Eye (tissue), 1 donor: ENCODE measurements around the gene LMX1A.

Experiments used
- DNase-seq: peaks from one replicate; pipeline ENCODE4 v3.0.0-alpha.2; 2015

LMX1A gene

GRCh38 chr1:165355977-165356811 is at the start of gene LMX1A:
TSS of gene LMX1A (minus strand) at chr1:165356715. CDS start at chr1:165355559, 1,156 bp downstream.
- DNase-seq, result peak; percentile 68

- DNase-seq, result peak; percentile 64
Measured at GRCh38 chr1:165403835-165404482, 47.4 kb upstream of the LMX1A start.

- DNase-seq, result no peak
Measured at GRCh38 chr1:165402517-165403111, 46.1 kb upstream of the LMX1A start.

GRCh38 chr1:165397944-165398343 is 41.4 kb upstream of the LMX1A start:
- no peak for DNase-seq

- no peak for DNase-seq
Measured at GRCh38 chr1:165395901-165396300, 39.4 kb upstream of the LMX1A start.

GRCh38 chr1:165395478-165395877 is 39.0 kb upstream of the LMX1A start:
- no peak for DNase-seq

- DNase-seq, result peak; percentile 93
Measured at GRCh38 chr1:165392634-165393571, 36.4 kb upstream of the LMX1A start.

GRCh38 chr1:165389609-165390008 is 33.1 kb upstream of the LMX1A start:
- no peak for DNase-seq

- no peak for DNase-seq
Measured at GRCh38 chr1:165387961-165388360, 31.4 kb upstream of the LMX1A start.

GRCh38 chr1:165387505-165387904 is 31.0 kb upstream of the LMX1A start:
- DNase-seq, result no peak

GRCh38 chr1:165383599-165384405 is 27.3 kb upstream of the LMX1A start:
- no peak for DNase-seq

GRCh38 chr1:165383067-165383466 is 26.6 kb upstream of the LMX1A start:
- no peak for DNase-seq

GRCh38 chr1:165381745-165382505 is 25.4 kb upstream of the LMX1A start:
- DNase-seq, result no peak

- no peak for DNase-seq
Measured at GRCh38 chr1:165376811-165377311, 20.3 kb upstream of the LMX1A start.

GRCh38 chr1:165376041-165376810 is 19.7 kb upstream of the LMX1A start:
- peak; percentile 96 for DNase-seq

GRCh38 chr1:165375623-165376022 is 19.1 kb upstream of the LMX1A start:
- DNase-seq, result peak; percentile 66

GRCh38 chr1:165371588-165372225 is 15.2 kb upstream of the LMX1A start:
- DNase-seq, result no peak

GRCh38 chr1:165369255-165369848 is 12.8 kb upstream of the LMX1A start:
- peak; percentile 86 for DNase-seq

- DNase-seq, result peak; percentile 94
Measured at GRCh38 chr1:165367375-165367993, 11.0 kb upstream of the LMX1A start.
